MM.1S (cell line): ENCODE data around the gene CASZ1.

ENCODE experiments used
- DNase-seq: peaks from one replicate; pipeline ENCODE4 v3.0.0-alpha.2; 2015
- H2AFZ ChIP-seq: fragments of 300-600 bp; sonication (generic); 2 replicates; pipeline ENCODE4 v1.6.0; 2016; ENCODE audit warnings: antibody characterized with exemption, low read length
- H3F3A ChIP-seq: fragments of 300-600 bp; sonication (generic); 2 replicates; pipeline ENCODE4 v1.6.1; 2016; ENCODE audit warnings: mild to moderate bottlenecking, antibody characterized with exemption, low read length, moderate library complexity, mixed read lengths; ENCODE audit not compliant: insufficient read depth
- H3K27ac ChIP-seq: fragments of 300-600 bp; sonication (generic); 2 replicates; pipeline ENCODE4 v1.5.1; 2016; ENCODE audit warnings: mild to moderate bottlenecking, low read length
- H3K27me3 ChIP-seq: fragments of 300-600 bp; sonication (generic); replicated peaks from 2 replicates; pipeline ENCODE4 v1.6.0; 2016; ENCODE audit warnings: low read length; ENCODE audit not compliant: insufficient read depth
- H3K36me3 ChIP-seq: fragments of 300-600 bp; sonication (generic); replicated peaks from 2 replicates; pipeline ENCODE4 v1.6.1; 2016; ENCODE audit warnings: mild to moderate bottlenecking, low read length, mixed read lengths; ENCODE audit not compliant: insufficient read depth
- H3K4me1 ChIP-seq: fragments of 300-600 bp; sonication (generic); 2 replicates; pipeline ENCODE4 v1.6.1; 2016; ENCODE audit warnings: low read length, mixed read lengths
- H3K4me2 ChIP-seq: fragments of 300-600 bp; sonication (generic); 2 replicates; pipeline ENCODE4 v1.6.0; 2016; ENCODE audit warnings: low read depth, low read length
- H3K4me3 ChIP-seq: fragments of 300-600 bp; sonication (generic); 2 replicates; pipeline ENCODE4 v1.5.1; 2016; ENCODE audit warnings: low read length, mixed read lengths
- H3K79me2 ChIP-seq: fragments of 300-600 bp; sonication (generic); 2 replicates; pipeline ENCODE4 v1.6.1; 2016; ENCODE audit warnings: mixed run types, low read length, mixed read lengths
- H3K9ac ChIP-seq: fragments of 300-600 bp; sonication (generic); 2 replicates; pipeline ENCODE4 v1.6.1; 2016; ENCODE audit warnings: low read length, mixed read lengths
- H3K9me2 ChIP-seq: fragments of 300-600 bp; sonication (generic); replicated peaks from 2 replicates; pipeline ENCODE4 v1.6.1; 2016; ENCODE audit warnings: mild to moderate bottlenecking, low read length, mixed read lengths; ENCODE audit not compliant: insufficient read depth
- H3K9me3 ChIP-seq: fragments of 300-600 bp; sonication (generic); replicated peaks from 2 replicates; pipeline ENCODE4 v1.6.1; 2016; ENCODE audit warnings: mild to moderate bottlenecking, low read length, mixed read lengths; ENCODE audit not compliant: insufficient read depth
- H4K20me1 ChIP-seq: fragments of 300-600 bp; sonication (generic); 2 replicates; pipeline ENCODE4 v1.6.1; 2016; ENCODE audit warnings: mild to moderate bottlenecking, low read length, moderate library complexity, mixed read lengths; ENCODE audit not compliant: insufficient read depth
- CTCF ChIP-seq: fragments of 300-600 bp; sonication (generic); IDR thresholded peaks from 2 replicates; pipeline ENCODE4 v1.5.1; 2016; ENCODE audit warnings: antibody characterized with exemption, low read length, mixed read lengths
- EZH2 ChIP-seq: fragments of 300-600 bp; sonication (generic); optimal IDR thresholded peaks from 2 replicates; pipeline ENCODE3; 2017; ENCODE audit warnings: low read depth, mild to moderate bottlenecking, antibody characterized with exemption, low read length, mixed read lengths
- EZH2phosphoT487 ChIP-seq: fragments of 300-600 bp; sonication (generic); IDR thresholded peaks from 2 replicates; pipeline ENCODE4 v1.6.1; 2018; ENCODE audit warnings: antibody characterized with exemption, low read length

CASZ1 gene

GRCh38 chr1:10704368-10704882 lies 92.0 kb downstream of the CASZ1 start:
- Histone ChIP-seq H3K4me3 (no peak overlapping the region), H3K27me3 (peaks cover 100% of the 10 kb centered on the region), H3K4me1 (no peaks in the 10 kb centered on the region), H3K79me2 (no peaks in the 10 kb centered on the region), H3K9ac (no peak overlapping the region), H3F3A (no peaks in the 10 kb centered on the region), H3K4me2 (no peak overlapping the region), H3K9me3 (no peaks in the 10 kb centered on the region), H4K20me1 (no peaks in the 10 kb centered on the region), H2AFZ (no peak overlapping the region), H3K9me2 (no peaks in the 10 kb centered on the region), H3K27ac (no peak overlapping the region), H3K36me3 (no peaks in the 10 kb centered on the region)
- no peak for DNase-seq
- TF ChIP-seq EZH2phosphoT487 (no peak), CTCF (no peak), EZH2 (no peak)

- TF ChIP-seq CTCF (no peak), EZH2phosphoT487 (no peak; the same call in 1 of the 2 replicates), EZH2 (no peak)
- no peak overlapping the region for H3K4me2 ChIP-seq
- H3K27ac ChIP-seq = no peak overlapping the region
- peaks cover 100% of the 10 kb centered on the region for H3K27me3 ChIP-seq
- no peaks in the 10 kb centered on the region for H3K36me3 ChIP-seq
- H2AFZ ChIP-seq = no peak overlapping the region
- DNase-seq = no peak
- no peak overlapping the region for H3K4me3 ChIP-seq
- H3K9ac ChIP-seq = no peak overlapping the region
- H3F3A ChIP-seq = no peaks in the 10 kb centered on the region
- H3K79me2 ChIP-seq = no peaks in the 10 kb centered on the region
- H3K9me2 ChIP-seq = no peaks in the 10 kb centered on the region
- no peaks in the 10 kb centered on the region for H3K4me1 ChIP-seq
- H3K9me3 ChIP-seq = no peaks in the 10 kb centered on the region
- no peaks in the 10 kb centered on the region for H4K20me1 ChIP-seq
Measured at GRCh38 chr1:10703702-10704101, 92.7 kb downstream of the CASZ1 start.

- Histone ChIP-seq H3K79me2 (no peaks in the 10 kb centered on the region), H3K36me3 (no peaks in the 10 kb centered on the region), H3K4me1 (no peaks in the 10 kb centered on the region), H3K27me3 (peaks cover 100% of the 10 kb centered on the region), H3K4me3 (no peak overlapping the region), H2AFZ (no peak overlapping the region), H3K9me2 (no peaks in the 10 kb centered on the region), H3K27ac (no peak overlapping the region), H3F3A (no peaks in the 10 kb centered on the region), H3K4me2 (no peak overlapping the region), H3K9ac (no peak overlapping the region), H3K9me3 (no peaks in the 10 kb centered on the region), H4K20me1 (no peaks in the 10 kb centered on the region)
- DNase-seq = no peak
- TF ChIP-seq EZH2phosphoT487 (no peak), EZH2 (no peak), CTCF (no peak)
Measured at GRCh38 chr1:10701145-10701544, 95.3 kb downstream of the CASZ1 start.
